KMS-11 (cell line): ENCODE measurements around the gene LRRTM4.

Experiments used
- H2AFZ ChIP-seq: fragments of 200-600 bp; sonication (generic); 2 replicates; pipeline ENCODE4 v1.6.1; 2016; ENCODE audit warnings: antibody characterized with exemption, mixed run types, low read depth
- H3K27ac ChIP-seq: fragments of 200-600 bp; sonication (generic); 2 replicates; pipeline ENCODE4 v1.6.1; 2016; ENCODE audit warnings: mild to moderate bottlenecking, mixed run types
- H3K27me3 ChIP-seq: fragments of 200-600 bp; sonication (generic); 2 replicates; pipeline ENCODE4 v1.6.1; 2017; ENCODE audit warnings: mild to moderate bottlenecking, low read depth, mixed run types, moderate library complexity; ENCODE audit not compliant: insufficient read depth
- H3K36me3 ChIP-seq: fragments of 200-600 bp; sonication (generic); 2 replicates; pipeline ENCODE4 v1.6.1; 2017; ENCODE audit warnings: mild to moderate bottlenecking, mixed run types; ENCODE audit not compliant: insufficient read depth
- H3K4me1 ChIP-seq: fragments of 200-600 bp; sonication (generic); 2 replicates; pipeline ENCODE4 v1.6.1; 2016; ENCODE audit warnings: mild to moderate bottlenecking, low read depth, mixed run types; ENCODE audit not compliant: poor library complexity, severe bottlenecking
- H3K4me2 ChIP-seq: fragments of 200-600 bp; sonication (generic); 2 replicates; pipeline ENCODE4 v1.7.0; 2016; ENCODE audit warnings: mild to moderate bottlenecking, mixed run types
- H3K4me3 ChIP-seq: fragments of 200-600 bp; sonication (generic); IDR thresholded peaks from 2 replicates; pipeline ENCODE4 v1.6.1; 2017; ENCODE audit warnings: low read depth, low read length, mixed read lengths; ENCODE audit not compliant: insufficient read depth
- H3K79me2 ChIP-seq: fragments of 200-600 bp; sonication (generic); 2 replicates; pipeline ENCODE4 v1.6.1; 2016; ENCODE audit warnings: low read depth, mixed run types; ENCODE audit not compliant: insufficient read depth
- H3K9ac ChIP-seq: fragments of 200-600 bp; sonication (generic); 2 replicates; pipeline ENCODE4 v1.6.1; 2016; ENCODE audit warnings: mild to moderate bottlenecking, mixed run types
- H4K20me1 ChIP-seq: fragments of 200-600 bp; sonication (generic); 2 replicates; pipeline ENCODE4 v1.6.1; 2016; ENCODE audit warnings: mild to moderate bottlenecking, mixed run types; ENCODE audit not compliant: insufficient read depth
- TF ChIP-seq, protein P1 (sequence below): fragments of 200-600 bp; sonication (generic); conservative IDR thresholded peaks from 2 replicates; pipeline ENCODE4 v1.6.1; 2017; ENCODE audit warnings: low read depth, mild to moderate bottlenecking, antibody characterized with exemption, low read length, moderate library complexity, mixed read lengths

The LRRTM4 gene

DNA sequence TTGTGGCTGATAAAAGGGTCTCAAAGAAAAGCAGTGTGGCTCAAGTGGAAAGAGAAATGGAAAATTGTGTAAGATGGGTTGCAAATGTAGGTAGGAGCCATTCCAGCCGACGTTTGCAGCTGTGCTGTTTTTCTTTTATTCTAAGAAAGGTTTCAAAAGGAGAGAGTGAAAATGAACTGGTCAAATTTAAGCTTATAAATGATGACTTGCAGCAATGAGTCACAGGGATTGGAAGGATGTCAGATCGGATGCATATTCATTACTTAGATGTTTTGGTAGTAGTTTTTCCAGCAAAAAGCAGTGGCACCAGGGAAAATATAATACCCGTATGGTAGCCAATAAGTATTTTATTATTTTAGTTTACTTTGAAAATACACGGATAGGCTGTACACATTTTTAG is 79.1 kb downstream of the LRRTM4 start:
- Histone ChIP-seq H3K9ac (no peak overlapping the region), H4K20me1 (no peaks in the 10 kb centered on the region), H3K79me2 (no peaks in the 10 kb centered on the region), H3K4me2 (no peak overlapping the region), H3K4me3 (no peak overlapping the region), H3K27me3 (no peaks in the 10 kb centered on the region), H3K36me3 (no peaks in the 10 kb centered on the region), H2AFZ (no peak overlapping the region), H3K4me1 (no peaks in the 10 kb centered on the region), H3K27ac (no peak overlapping the region)
- TF ChIP-seq, protein P1, sequence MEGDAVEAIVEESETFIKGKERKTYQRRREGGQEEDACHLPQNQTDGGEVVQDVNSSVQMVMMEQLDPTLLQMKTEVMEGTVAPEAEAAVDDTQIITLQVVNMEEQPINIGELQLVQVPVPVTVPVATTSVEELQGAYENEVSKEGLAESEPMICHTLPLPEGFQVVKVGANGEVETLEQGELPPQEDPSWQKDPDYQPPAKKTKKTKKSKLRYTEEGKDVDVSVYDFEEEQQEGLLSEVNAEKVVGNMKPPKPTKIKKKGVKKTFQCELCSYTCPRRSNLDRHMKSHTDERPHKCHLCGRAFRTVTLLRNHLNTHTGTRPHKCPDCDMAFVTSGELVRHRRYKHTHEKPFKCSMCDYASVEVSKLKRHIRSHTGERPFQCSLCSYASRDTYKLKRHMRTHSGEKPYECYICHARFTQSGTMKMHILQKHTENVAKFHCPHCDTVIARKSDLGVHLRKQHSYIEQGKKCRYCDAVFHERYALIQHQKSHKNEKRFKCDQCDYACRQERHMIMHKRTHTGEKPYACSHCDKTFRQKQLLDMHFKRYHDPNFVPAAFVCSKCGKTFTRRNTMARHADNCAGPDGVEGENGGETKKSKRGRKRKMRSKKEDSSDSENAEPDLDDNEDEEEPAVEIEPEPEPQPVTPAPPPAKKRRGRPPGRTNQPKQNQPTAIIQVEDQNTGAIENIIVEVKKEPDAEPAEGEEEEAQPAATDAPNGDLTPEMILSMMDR = no peak

DNA sequence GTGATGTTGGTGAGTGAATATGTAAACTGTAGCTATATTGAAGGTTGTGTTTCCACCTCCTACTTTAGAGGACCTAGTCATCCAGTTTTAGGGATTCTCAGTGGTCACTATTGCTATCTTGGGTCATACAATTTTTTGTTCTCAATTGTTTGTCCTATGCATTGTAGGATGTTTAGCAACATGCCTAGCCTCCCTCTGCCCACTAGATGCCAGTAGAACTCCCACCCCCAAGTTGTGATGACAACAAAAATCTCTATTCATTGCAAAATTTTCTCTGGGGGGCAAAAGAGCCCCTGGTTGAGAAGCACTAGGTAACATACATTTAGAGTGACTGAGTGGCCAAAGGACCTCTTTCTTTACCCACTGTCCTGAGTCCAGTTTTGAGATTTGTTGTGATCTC is 87.3 kb downstream of the LRRTM4 start:
- no peak overlapping the region for H3K4me2 ChIP-seq
- no peaks in the 10 kb centered on the region for H3K36me3 ChIP-seq
- no peaks in the 10 kb centered on the region for H3K79me2 ChIP-seq
- H3K4me3 ChIP-seq = no peak overlapping the region
- TF ChIP-seq, protein P1 = no peak
- H4K20me1 ChIP-seq = no peaks in the 10 kb centered on the region
- no peak overlapping the region for H3K9ac ChIP-seq
- H3K27ac ChIP-seq = no peak overlapping the region
- H3K4me1 ChIP-seq = no peaks in the 10 kb centered on the region
- H3K27me3 ChIP-seq = no peaks in the 10 kb centered on the region
- H2AFZ ChIP-seq = no peak overlapping the region

DNA sequence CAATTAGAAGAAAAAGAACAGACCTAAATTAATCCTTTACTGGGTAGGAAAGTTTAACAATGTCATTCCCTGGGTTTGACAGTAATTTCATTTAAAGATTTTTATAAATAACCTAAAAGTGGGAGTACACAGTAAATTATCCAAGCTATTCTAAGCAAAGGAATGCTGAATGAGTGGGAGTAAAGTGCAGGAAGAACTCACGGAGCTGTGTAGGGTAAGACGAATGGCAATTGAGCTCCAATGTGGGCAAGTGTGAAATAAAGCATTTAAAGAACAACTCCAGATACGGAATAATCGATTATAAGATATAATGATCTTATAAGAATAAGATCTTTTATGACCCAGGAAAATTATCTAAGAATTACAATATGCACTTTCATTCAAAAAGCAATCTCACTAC is 93.2 kb downstream of the LRRTM4 start:
- Histone ChIP-seq H3K4me3 (no peak overlapping the region), H3K4me2 (no peak overlapping the region), H3K9ac (no peak overlapping the region), H2AFZ (no peak overlapping the region), H3K79me2 (no peaks in the 10 kb centered on the region), H3K27me3 (no peaks in the 10 kb centered on the region), H3K4me1 (no peaks in the 10 kb centered on the region), H4K20me1 (no peaks in the 10 kb centered on the region), H3K36me3 (no peaks in the 10 kb centered on the region), H3K27ac (no peak overlapping the region)
- TF ChIP-seq, protein P1 = no peak

DNA sequence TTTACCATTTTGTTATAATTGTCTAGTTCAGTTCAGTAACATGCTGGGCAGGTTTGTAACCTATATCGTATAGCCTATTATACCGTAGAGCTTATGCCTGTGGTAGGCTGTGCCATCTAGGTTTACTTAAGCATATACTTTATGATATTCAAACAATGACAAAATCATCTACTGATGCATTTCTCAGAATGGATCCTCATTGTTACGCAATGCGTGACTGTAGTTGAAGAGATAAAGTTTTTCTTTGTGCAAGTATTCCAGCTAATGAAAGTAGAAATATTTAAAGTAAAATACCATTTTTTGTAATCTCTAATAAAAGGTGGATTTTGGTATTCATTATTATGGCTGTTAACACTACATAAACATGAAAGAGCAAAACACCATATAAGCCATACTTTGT is 100.2 kb downstream of the LRRTM4 start:
- Histone ChIP-seq H3K27ac (no peak overlapping the region), H3K4me1 (no peaks in the 10 kb centered on the region), H4K20me1 (no peaks in the 10 kb centered on the region), H3K4me3 (no peak overlapping the region), H3K4me2 (no peak overlapping the region), H3K27me3 (no peaks in the 10 kb centered on the region), H3K79me2 (no peaks in the 10 kb centered on the region), H3K36me3 (no peaks in the 10 kb centered on the region), H3K9ac (no peak overlapping the region), H2AFZ (no peak overlapping the region)
- TF ChIP-seq, protein P1 = no peak

DNA sequence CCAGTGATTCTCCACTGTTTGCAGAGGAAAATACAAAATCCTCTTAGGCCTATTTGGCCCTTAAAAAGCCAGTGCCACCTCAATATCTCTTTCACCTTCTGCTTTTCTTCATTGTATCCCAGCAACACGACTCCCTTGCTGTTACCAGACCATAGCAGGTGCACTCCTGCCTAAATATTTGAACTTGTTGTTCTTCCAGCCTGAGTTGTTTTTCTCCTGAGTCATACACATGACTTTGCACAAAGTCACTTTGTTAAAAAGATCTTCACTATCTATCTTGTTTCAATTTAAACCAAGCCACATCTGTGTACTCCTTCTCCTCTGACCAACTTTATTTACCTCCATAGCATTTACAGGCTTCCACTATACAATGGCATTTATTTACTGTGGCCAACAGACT is 103.6 kb downstream of the LRRTM4 start:
- Histone ChIP-seq H3K79me2 (no peaks in the 10 kb centered on the region), H3K4me2 (no peak overlapping the region), H3K36me3 (no peaks in the 10 kb centered on the region), H4K20me1 (no peaks in the 10 kb centered on the region), H3K27me3 (no peaks in the 10 kb centered on the region), H3K27ac (no peak overlapping the region), H3K4me3 (no peak overlapping the region), H2AFZ (no peak overlapping the region), H3K9ac (no peak overlapping the region), H3K4me1 (no peaks in the 10 kb centered on the region)
- TF ChIP-seq, protein P1 = no peak
